Chondrocyte (in vitro differentiated cells): ENCODE measurements around the gene MARK3. TPM values are rescaled to one million over a fixed set of nuclear protein-coding genes. Genes with fewer than 3 reads are reported as not detected.

ENCODE experiments used
- DNase-seq: peaks from one replicate; pipeline ENCODE4 v3.0.0; 2021; ENCODE audit warnings: mixed read lengths, low spot score
- H3K27ac Mint-ChIP-seq: one replicate; pipeline ENCODE4 v1.8.0; 2021; ENCODE audit warnings: mild to moderate bottlenecking, moderate library complexity, mixed read lengths; ENCODE audit not compliant: unreplicated experiment
- H3K27me3 Mint-ChIP-seq: 2 replicates; pipeline ENCODE4 v1.8.0; 2021; ENCODE audit warnings: low read depth, mixed read lengths
- H3K36me3 Mint-ChIP-seq: 2 replicates; pipeline ENCODE4 v1.8.0; 2021; ENCODE audit warnings: low read depth, mixed read lengths
- H3K4me1 Mint-ChIP-seq: 2 replicates; pipeline ENCODE4 v1.8.0; 2021; ENCODE audit warnings: low read depth, mild to moderate bottlenecking, mixed read lengths
- H3K4me3 Mint-ChIP-seq: one replicate; pipeline ENCODE4 v1.8.0; 2021; ENCODE audit warnings: mild to moderate bottlenecking, moderate library complexity, mixed read lengths; ENCODE audit not compliant: unreplicated experiment
- H3K9me3 Mint-ChIP-seq: 2 replicates; pipeline ENCODE4 v1.8.0; 2021; ENCODE audit warnings: low read depth, mixed read lengths
- long read RNA-seq: library from polyadenylated mRNA; stranded (forward); transcript quantifications from one replicate; pipeline ENCODE4 v2.0.0, GENCODE V29; 2021
- total RNA-seq: library from RNA; stranded (reverse); gene quantifications from 3 replicates; pipeline ENCODE4 v1.2.1, GENCODE V29; 2021
- TF ChIP-seq, protein P1 (sequence below): fragments of 200-600 bp; sonication (generic); IDR thresholded peaks from 2 replicates; pipeline ENCODE4 v1.5.0; 2021; ENCODE audit warnings: antibody characterized with exemption, mild to moderate bottlenecking, moderate library complexity

MARK3 gene
- total RNA-seq: 65.1 to 73.7 TPM (median 70.8 TPM) in 3 replicates
- long read RNA-seq, transcript MARK3-202 (16 exons, 3,283 nt): minor isoform, 10 of 189 reads
- long read RNA-seq, transcript MARK3-205 (18 exons, 3,371 nt): major isoform, 51 of 189 reads
- long read RNA-seq, transcript MARK3-201 (16 exons, 2,911 nt): minor isoform, 9 of 189 reads
- long read RNA-seq, partial matches to known transcripts: 3 of 189 reads
- long read RNA-seq, other reads (novel, unspliced or antisense): 115 of 189 reads

DNA sequence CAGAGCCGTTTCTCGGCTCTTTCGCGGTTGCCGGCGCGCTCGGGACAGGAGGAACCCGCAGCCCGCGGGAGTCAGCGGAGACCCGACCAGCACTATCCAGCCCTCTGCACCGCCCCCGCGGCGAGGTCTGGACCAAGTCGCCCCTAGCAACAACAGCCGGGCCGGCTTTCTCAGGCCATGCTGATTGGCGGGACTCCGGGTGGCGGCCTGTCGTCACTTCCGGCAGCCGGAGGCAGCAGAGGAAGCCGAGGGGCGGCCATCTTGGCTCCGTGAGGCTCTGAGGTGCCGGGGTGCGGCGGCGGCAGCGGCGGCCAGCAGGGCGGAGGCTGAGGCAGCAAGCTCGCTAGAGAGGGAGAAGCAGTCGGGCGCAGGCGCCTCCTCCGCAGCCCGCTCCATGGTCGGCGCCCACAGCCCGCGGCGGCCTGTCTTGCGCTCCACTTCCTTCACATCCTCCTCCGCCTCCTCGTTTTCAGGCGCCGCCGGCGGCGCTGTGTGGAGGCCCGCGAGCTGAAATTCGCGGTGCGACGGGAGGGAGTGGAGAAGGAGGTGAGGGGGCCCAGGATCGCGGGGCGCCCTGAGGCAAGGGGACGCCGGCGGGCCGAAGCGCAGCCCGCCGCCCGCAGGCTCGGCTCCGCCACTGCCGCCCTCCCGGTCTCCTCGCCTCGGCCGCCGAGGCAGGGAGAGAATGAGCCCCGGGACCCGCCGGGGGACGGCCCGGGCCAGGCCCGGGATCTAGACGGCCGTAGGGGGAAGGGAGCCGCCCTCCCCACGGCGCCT, at the start of gene MARK3:
TSS of gene MARK3 (plus strand) at position 264 of the 777 bp plus-strand sequence. CDS start 615 bp downstream, outside the sequence.
- TF ChIP-seq, protein P1, sequence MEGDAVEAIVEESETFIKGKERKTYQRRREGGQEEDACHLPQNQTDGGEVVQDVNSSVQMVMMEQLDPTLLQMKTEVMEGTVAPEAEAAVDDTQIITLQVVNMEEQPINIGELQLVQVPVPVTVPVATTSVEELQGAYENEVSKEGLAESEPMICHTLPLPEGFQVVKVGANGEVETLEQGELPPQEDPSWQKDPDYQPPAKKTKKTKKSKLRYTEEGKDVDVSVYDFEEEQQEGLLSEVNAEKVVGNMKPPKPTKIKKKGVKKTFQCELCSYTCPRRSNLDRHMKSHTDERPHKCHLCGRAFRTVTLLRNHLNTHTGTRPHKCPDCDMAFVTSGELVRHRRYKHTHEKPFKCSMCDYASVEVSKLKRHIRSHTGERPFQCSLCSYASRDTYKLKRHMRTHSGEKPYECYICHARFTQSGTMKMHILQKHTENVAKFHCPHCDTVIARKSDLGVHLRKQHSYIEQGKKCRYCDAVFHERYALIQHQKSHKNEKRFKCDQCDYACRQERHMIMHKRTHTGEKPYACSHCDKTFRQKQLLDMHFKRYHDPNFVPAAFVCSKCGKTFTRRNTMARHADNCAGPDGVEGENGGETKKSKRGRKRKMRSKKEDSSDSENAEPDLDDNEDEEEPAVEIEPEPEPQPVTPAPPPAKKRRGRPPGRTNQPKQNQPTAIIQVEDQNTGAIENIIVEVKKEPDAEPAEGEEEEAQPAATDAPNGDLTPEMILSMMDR: peak; percentile 67
- no peaks in the 10 kb centered on the region for H3K9me3 Mint-ChIP-seq
- peak; percentile 100 for DNase-seq

DNA sequence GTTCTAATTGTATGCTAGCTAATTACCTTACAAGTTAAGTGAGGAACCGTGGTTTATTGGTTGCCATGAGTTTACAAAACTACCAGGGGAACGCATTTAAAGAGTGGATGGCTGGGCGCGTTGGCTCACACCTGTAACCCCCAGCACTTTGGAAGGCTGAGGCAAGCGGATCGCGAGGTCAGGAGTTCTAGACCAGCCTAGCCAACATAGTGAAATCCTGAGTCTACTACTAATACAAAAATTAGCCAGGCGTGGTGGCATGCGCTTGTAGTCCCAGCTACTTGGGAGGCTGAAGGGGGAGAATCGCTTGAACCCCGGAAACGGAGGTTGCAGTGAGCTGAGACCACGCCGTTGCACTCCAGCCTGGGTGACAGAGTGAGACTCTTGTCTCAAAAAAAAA, 49.0 kb upstream of the MARK3 start:
- Mint-ChIP-seq H3K9me3 (no peaks in the 10 kb centered on the region), H3K4me3 (peak overlapping the region; percentile 81), H3K27me3 (no peaks in the 10 kb centered on the region), H3K36me3 (peaks cover 56% of the 10 kb centered on the region), H3K27ac (no peak overlapping the region), H3K4me1 (peaks cover 33% of the 10 kb centered on the region)
- TF ChIP-seq, protein P1: no peak
- no peak for DNase-seq

More for the DNA sequence above, at the start of gene MARK3:
- peak within 1 kb of the TSS; percentile 91 for H3K4me3 Mint-ChIP-seq
- no peaks in the 10 kb centered on the region for H3K27me3 Mint-ChIP-seq
- peaks cover 37% of the 10 kb centered on the region for H3K4me1 Mint-ChIP-seq
- H3K27ac Mint-ChIP-seq: peak within 1 kb of the TSS; percentile 97
- H3K36me3 Mint-ChIP-seq: no peaks in the 10 kb centered on the region

DNA sequence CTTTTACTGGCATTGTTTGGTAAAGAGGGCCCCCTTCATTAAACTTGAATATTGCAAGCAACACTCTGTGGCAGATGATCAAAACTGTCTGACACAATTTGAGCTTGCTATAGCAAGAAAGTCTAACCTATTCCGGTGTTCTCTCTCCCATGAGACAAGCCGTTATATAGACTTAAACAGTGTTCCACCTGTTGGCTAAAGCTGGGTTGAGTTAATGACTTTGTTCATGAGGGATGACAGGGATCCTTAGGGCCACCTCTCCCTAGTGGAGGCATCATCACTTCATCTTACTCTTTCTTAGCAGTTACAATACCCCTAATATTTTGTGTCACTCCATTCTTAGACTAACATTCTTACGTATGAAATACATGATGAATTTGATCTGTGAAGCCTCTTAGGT, 47.4 kb upstream of the MARK3 start:
- no peak for DNase-seq
- Mint-ChIP-seq H3K27ac (no peak overlapping the region), H3K36me3 (peaks cover 70% of the 10 kb centered on the region), H3K4me3 (no peak overlapping the region), H3K9me3 (no peaks in the 10 kb centered on the region), H3K27me3 (no peaks in the 10 kb centered on the region), H3K4me1 (peaks cover 26% of the 10 kb centered on the region)
- TF ChIP-seq, protein P1: no peak

DNA sequence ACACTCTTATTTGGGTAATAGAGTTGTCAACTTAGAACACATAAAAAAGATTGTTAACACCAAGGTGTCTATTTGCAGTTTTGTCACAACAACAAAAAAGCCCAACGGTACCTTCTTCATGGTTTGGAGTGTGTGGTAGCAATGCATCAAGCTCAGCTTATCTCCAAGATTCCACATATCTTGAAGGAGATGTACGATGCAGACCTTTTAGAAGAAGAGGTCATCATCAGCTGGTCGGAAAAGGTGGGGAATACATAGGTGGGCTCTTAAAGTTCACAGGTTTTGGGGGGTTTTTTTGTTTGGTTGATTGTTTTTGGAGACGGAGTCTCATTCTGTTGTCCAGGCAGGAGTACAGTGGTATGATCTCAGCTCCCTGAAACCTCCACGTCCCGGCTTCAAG, 45.7 kb upstream of the MARK3 start:
- H3K4me1 Mint-ChIP-seq: peaks cover 22% of the 10 kb centered on the region
- peaks cover 83% of the 10 kb centered on the region for H3K36me3 Mint-ChIP-seq
- no peaks in the 10 kb centered on the region for H3K27me3 Mint-ChIP-seq
- H3K4me3 Mint-ChIP-seq: no peak overlapping the region
- no peak overlapping the region for H3K27ac Mint-ChIP-seq
- no peak for DNase-seq
- H3K9me3 Mint-ChIP-seq: no peaks in the 10 kb centered on the region
- TF ChIP-seq, protein P1: no peak

DNA sequence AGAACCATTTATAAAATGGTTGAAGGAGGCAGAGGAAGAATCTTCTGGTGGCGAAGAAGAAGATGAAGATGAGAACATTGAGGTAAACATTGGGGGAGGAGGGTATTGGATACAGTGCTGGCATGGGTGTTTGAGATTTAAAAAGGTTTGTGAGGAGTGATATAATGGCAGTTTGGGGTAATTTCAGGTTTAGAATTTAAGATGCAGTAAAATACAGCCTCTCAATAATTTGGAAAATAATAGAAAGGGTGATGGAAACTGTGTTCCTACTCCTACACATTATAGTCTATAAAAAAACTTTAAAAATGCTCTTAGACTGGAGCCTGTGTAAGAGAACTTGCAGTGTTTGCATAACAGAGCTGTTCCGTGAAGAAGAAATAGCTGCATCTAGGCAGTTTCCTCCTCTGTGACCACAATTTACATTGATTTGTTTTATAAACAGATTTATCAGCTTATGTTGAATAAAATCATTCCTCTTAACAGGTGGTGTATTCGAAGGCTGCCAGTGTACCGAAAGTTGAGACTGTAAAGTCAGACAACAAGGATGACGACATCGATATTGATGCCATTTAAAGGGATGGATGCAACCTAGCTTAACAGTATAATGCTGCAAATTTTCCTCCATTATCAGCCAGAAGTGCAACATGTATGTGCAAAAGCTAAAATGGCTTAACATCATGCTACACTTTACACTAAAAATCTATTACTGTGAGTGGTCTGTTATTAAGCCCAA, 44.6 kb upstream of the MARK3 start:
- H3K4me3 Mint-ChIP-seq: no peak overlapping the region
- peak overlapping the region; percentile 32 for H3K27ac Mint-ChIP-seq
- TF ChIP-seq, protein P1: no peak
- H3K4me1 Mint-ChIP-seq: peaks cover 19% of the 10 kb centered on the region
- no peaks in the 10 kb centered on the region for H3K9me3 Mint-ChIP-seq
- H3K27me3 Mint-ChIP-seq: no peaks in the 10 kb centered on the region
- DNase-seq: no peak
- peaks cover 83% of the 10 kb centered on the region for H3K36me3 Mint-ChIP-seq
